NK-92 treated with Interleukin-12 subunit alpha and Interleukin-12 subunit beta, amount 100 ng/mL, for 24 hours (cell line): ENCODE data around the gene XYLT1.
A peak's percentile ranks its signal among the peaks of the same experiment; 100 is the strongest.

Experiments used
- DNase-seq: peaks from one replicate; lab custom pipeline; 2025; lab: John Stamatoyannopoulos, UW

The XYLT1 gene

DNA sequence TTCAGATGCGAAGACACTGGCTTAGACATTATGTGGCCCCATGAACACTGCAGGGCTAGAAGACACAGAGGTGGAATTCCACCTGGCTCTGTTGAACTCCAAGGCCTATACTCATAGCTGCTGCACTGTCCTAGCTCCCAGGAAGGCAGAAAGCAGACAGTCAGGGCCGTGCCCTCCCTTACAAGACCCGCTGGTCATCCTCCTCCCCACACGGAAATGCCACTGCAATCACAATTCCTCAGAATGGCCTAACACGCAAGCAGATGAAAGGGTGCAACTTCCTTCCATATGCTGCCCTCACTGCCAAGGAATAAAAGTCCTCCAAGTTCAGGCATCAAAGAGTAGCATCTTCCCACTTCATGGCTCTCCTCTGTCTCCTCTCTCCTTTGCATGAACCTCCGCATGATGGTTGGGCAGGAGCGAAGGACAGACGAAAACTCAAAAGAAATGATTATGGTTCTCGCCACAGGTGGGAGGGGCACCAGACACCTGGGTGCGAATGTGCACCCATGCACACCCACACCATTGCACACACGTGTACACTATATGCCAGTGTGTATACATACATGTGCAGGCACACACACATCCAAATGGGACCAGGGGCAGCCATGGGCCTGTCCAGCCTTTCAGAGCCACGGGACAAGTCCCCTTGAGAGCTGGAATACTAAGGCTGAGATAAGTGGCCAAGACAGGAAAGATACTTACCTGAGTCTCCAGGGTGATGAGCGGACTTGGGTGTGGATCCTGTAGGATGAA lies 113.3 kb downstream of the XYLT1 start:
- no peak for DNase-seq

DNA sequence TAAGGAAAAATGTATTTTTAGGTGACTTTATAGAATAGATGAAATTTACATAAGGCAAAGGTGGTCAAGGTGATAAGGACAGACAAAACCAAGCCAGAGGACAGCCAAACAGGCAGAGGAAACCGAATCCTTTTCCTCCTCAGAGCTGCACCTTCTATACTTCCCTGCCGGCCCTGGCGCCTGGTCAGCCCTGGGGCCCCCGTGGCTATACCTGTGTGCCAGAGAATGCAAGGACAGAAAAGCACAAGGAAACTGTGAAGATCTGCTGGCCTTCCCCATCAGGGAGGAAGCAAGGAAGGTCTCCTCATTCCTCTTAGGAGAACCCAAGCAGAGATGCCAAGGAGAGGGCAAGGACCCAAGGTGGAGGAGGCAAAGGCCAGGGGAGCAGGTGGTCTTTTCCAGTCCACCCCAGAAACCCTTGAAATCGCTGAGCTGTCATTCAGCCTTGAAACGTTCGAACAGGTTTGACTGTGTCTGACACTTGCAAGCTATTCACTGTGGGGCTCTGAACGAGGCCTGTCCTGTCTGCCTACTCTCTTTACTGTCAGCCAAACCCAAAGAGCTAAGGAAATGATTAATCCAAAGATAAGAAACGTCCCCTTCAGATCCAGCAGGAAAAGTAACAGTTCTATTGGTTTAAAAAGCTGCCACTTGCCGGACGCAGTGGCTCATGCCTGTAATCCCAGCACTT lies 114.4 kb downstream of the XYLT1 start:
- DNase-seq = no peak

DNA sequence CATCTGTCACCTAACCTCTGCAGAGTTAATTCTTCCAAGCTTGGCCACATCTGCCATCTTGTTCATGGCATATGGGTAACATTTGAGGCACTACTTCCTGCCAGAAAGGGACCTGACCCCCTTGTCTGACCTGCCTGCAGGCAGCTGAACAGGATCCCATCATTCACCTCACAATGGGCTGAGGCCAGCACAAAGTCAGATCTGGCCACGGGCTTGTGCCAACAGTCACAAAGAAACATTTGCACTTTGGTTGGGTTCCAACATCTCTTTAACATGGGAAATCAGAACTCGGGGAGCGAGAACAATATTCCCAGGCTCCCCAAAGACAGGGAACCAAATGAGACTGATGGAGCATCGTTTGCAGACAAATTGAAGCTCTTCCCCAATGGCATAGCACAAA lies 116.1 kb downstream of the XYLT1 start:
- no peak for DNase-seq

DNA sequence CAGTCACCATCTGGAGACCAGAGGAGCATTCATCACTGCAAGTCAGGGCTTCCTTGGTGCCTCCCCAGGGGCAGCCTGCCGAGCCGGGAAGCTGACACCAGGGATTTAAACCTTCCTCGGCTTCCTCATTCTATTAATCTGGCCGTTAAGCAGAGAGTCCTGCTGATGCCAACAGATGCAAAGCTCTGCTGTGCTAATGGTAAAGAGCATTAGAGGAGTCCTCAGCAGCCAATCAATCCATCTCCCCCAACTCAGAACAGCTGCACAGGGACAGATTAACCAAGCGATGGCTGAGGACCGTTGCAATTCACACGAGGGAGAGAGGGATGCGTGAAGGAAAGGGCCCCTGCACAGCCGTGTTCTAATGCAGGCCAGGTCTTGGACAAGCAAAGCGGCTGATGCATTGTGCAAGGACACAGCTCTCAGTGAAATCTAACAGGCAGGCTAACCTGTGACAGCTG lies 116.6 kb downstream of the XYLT1 start:
- DNase-seq = no peak

DNA sequence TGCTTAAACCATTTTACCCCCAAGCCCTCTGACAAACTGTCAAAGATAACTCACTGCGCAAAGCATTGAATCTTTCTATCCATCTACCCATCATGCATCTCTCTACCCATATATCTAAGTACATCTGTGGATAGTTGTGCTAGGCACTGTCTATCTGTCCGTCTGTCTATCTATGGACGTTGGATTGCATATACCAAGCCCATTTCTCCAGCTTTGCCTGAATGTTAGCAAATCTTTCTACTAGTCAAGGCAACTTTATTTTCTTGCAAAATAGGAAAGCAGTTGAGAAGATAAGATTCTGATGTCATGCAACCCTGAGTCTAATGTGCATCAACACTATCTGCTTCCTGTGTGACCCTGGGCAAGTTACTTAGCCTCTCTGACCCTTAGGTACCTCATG lies 117.2 kb downstream of the XYLT1 start:
- no peak for DNase-seq

DNA sequence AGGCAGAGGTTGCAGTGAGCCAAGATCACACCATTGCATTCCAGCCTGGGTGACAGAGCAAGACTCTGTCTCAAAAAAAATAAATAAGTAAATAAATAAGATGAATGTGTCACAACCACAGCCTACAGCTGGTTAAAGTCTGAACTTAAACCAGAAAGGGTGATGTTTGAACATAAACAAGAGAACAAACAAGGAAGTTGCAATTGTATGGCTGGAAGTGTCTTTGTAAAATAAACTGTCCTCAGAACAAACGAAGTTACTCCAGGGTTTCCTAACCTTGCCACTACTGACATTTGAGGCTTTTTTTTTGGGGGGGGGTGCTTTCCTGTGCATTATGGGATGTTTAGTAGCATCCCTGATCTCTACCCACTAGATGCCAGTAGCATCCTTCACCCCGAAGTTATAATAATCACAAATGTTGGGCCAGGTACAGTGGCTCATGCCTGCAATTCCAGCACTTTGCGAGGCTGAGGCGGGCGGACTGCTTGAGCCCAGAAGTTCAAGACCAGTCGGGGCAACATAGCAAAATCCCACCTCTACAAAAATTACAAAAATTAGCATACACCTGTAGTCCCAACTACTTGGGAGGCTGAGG lies 119.2 kb downstream of the XYLT1 start:
- DNase-seq = no peak

DNA sequence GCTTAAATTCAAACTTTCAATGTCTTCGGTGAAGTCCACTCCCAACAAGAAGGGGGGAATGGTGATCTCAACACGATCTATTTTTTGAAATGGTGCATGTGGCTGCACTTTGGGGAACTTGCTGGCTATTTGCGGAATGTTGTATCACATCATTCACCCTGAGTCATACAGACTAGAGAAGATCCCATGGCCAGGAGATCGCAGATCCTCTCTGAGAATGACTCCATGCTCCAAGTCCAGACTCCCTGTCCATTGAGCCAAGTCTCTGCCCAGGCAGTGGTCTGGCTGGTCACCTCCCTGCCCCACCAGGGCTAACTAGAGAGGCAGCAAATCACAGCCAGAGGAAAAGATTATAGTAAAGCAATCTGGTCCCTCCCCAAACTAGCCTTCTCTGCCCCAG lies 120.6 kb downstream of the XYLT1 start:
- no peak for DNase-seq

DNA sequence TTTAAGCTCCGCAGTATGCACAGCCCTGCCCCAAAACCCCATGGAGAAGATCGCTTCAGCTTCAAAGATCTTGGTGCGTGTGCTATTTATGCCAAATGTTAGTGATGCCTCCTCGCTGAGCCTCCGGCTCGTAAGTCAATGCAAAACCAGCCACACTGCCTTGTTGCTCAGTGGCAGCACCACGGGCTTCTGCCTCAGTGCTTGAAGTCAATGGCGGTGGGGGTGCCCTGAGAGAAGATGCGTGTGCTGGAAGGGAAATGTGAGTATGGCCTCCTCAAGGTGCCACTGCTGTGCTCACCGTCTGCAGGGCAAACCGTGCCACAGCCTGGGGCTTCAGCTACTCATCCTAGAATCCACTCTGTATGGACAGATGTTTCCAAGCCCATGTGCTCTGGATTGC lies 121.9 kb downstream of the XYLT1 start:
- no peak for DNase-seq

DNA sequence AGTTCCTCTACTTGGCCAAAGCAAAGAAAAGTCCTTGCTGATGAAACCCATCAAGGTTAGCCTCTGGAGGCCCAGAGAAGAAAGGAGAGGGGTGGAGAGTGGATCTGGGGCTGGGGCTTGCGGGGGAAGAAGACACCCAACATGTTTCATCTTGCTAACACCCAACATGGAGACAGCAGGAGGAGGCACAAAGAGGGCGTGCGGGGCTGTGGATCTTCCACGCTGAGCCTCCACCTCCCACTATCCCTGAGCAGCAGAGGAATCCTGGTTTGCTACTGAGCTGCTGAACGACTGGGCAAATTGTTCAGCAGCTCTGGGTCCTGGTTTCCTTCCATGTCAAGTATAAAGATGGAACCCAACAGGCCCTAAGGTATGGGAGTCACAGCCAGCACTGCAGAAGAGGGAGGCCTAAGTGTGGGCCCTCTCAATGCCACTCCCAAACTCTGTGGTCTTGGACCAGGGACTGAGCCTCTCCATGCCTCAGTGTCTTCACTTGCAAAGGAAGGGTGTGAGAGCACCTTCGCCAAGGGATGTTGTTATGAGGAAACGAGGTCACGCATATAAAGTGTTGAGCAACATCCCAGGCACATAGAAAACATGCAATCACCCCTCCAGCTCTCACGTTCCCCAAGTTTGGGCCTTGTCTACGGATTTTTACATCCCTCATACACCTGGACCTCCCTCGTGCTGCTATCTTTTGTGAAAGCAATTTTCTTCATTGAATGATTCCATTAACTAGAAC lies 122.5 kb downstream of the XYLT1 start:
- no peak for DNase-seq

DNA sequence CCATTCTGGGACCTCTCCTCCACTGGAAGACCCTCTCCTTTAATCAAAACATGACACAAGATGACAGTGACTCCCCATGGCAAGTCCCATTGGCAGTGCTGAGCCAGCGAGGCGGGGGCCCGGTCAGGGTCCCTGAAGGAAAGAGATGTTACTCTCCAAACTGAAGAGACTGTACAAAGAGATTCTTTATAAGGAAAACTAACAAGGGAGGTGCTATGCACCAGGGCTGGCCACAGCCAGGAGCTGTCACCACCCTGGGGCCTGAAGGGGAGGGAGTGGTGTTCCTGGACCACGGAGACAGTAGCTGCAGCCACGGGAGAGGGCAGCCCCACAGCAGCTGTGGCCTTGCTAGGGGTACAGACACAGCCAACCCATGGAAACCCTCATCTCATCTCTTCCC lies 123.1 kb downstream of the XYLT1 start:
- no peak for DNase-seq

DNA sequence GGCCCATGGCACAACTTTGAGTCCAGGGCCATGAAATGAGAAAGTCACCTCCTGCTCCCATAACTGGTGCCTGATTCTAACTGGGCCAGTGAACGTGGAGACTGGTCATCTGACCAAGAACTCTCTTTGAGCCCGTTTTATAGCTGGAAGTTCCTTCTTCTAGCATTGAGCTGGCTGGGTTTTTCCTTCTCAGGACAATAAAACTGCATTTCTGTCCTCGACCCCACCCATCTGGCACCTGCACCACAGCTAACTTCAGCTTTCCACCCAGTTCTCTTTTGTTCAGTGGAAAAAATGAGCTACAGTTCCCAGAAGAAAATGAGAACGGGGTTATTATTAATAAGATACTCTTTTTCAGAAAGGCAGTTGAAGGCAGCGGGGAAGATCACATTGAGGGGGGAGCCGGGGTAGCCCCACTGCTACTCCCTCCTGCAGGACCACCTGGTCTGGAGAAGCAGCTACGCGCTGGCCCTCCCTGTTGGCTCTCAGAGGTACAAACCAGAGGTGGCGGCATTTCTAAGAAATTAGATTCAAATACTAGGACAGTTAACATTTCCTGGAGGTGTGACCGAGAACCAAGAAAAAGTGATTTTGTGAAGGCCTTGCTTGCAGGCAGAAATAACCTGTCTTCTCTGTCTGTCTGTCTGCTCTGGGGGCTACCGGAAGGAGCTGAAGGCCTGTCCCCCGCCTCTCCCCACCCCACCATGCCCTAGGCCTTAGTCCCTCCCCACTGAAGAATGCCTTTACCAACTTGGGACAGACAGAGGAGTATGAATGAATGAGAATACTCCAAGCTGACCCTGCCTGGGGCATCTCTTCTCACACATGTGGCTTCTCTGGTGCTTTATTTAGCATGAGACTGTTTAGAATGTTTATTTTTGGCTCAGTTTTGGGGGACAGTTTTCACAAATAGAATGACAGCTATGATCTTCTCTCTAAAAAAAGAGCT lies 123.9 kb downstream of the XYLT1 start:
- DNase-seq = peak; percentile 65

DNA sequence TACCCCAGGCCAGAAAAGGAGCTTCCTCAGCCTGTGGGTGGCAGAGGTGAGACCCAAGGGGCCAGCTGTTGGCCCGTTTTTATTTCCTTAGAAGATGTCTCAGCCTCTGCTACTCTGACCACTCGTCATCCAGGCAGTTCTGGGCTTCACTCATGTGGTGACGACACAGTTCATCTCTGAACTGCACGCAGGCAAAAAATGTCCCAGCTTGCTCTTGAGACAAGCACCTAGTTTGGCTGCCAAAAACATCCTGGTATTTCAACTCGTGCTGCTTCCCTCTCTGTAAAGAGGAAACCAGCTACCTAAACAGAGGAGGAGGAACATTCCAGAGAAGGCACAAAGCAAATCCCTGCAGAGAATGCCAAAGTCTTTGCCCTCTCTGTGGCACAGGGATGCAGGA lies 125.7 kb downstream of the XYLT1 start:
- peak; percentile 54 for DNase-seq

DNA sequence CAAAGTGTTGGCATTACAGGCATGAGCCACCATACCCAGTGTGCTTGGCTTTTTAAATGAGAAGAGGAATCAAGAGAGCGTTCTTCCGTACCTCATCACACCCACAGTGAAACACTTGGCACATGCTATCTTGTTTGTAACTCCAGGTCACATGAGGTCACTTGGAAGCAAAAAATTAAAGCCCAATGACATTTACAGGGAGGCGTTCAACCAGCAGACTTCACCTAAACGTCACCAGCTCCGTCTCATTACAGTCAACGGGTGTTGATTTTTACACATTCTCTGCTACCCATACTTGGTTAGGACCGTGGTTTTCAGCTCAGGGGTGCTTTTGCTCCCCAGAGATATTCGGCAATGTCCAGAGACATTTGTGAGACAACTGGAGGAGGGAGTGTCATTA lies 127.0 kb downstream of the XYLT1 start:
- DNase-seq = peak; percentile 35

DNA sequence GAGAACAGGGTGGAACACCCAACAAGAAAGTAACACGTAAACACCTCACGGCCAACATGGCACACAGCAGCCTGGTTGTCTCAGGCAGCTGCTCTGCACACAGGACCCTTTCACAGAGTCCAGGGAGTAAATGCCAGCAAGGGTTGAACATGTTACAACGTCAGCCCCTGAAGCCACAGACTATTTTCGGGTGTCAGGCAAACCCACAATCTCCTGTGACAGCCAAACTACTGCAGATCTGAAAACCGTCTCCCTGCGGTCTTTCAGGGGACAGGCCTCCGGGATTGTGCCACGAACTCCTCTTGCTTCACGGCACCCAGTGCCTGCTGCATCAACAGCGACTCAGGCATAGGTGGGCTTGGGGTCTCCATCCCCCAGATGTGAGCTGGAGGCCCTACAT lies 127.7 kb downstream of the XYLT1 start:
- DNase-seq = peak; percentile 43

DNA sequence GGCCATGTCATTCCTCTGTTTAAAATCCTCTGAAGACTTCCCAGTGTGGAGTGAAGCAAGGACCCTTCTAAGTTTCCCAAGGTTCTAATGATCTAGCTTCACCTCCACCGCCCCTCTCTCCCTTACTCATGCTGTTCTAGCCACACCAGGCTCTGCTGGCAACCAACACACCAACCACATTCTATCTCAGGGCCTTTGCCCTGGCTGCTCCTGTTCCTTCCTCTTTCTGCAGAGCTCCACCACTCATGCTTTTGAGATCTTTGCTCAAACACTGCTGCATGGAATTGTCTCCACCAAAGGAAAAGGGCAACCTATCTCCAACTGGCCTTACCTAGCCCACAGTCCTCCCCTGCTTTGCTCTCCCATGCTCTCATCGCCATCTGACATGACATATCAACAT lies 128.7 kb downstream of the XYLT1 start:
- DNase-seq = peak; percentile 25

DNA sequence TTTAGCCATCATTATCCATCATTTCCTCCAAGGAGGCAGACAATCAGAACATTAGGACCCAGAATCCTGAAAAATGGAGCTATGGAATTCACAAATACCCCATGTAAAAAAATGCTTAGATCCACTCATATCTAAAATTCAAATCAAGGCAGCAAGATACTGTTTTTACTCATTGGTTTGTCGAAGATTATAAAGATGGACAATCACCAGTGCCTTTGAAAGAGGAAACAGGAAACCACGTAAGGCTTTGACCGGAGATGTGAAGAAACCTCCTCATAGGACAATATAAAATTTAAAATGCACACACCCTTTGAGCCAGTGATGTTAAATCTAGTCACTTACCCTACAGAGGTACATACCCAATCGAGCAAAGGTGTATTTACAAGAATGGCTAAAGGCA lies 130.0 kb downstream of the XYLT1 start:
- DNase-seq = no peak

DNA sequence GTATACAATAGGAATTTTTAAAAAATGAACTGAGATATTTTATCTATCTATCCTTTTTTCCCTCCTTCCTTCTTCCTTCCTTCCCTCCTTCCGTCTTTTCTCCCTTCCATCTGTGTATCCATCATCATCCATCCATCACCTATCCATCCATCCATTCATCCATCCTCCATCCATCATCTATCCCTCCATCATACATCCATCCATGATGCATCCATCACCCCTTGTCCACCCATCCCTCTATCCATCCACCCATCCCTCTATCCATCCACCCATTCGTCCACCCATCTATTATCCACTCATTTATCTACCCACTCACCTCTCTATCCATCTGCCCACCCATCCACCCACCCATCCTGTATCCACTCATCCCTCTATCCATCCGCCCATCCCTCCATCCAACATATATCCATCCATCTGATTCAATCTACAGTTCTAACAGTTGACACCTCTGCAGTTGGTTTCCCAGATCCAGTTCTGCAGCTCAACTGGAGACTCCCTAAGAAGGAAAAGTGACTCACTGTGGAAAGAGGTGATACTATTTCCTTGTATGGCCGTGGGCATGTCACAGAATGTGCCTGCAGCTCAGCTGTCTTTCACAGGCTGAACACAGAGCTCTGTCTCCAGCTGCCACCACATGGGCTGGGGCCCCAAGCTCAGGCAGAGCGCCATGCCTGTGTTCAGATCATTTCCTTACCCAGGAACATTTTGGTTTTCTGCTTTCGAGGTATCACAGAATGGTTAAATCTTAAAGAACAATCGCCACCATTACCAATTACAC lies 130.8 kb downstream of the XYLT1 start:
- DNase-seq = no peak

DNA sequence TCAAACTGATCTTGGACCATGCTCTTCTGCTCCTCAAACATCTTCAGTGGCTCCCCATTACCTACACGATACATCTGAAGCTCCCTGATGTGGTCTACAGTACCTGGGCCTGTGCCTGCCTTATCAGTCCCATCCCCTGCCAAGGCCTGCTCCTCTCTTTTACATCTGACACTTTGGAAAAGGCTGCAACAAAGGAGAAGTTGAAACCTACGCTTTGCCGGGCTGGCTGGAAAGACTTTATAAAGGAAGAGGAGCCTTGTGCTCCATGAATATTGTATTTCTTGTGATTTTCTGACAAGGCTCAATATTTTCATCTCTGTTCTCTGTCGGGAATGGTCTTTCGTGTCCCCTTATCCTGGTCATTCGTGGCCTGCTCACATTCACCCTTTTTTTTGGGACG lies 132.5 kb downstream of the XYLT1 start:
- no peak for DNase-seq

DNA sequence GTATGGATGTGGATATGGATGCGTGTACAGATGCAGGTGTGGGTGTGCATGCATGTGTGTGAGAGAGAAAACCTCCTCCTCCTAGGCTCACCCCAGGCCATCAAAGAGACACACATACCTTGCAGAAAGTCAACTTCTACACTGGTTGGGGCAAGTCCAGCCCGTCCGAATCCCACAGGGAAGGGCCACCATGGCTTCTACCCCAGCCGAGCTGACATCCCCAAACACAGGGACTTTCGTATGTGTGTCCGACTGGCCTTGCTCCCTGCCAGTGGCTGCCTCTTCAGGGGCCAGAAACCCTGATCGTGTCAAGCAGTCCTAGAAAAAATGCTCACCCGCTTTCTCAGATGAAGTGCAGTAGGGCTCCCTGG lies 134.2 kb downstream of the XYLT1 start:
- no peak for DNase-seq

DNA sequence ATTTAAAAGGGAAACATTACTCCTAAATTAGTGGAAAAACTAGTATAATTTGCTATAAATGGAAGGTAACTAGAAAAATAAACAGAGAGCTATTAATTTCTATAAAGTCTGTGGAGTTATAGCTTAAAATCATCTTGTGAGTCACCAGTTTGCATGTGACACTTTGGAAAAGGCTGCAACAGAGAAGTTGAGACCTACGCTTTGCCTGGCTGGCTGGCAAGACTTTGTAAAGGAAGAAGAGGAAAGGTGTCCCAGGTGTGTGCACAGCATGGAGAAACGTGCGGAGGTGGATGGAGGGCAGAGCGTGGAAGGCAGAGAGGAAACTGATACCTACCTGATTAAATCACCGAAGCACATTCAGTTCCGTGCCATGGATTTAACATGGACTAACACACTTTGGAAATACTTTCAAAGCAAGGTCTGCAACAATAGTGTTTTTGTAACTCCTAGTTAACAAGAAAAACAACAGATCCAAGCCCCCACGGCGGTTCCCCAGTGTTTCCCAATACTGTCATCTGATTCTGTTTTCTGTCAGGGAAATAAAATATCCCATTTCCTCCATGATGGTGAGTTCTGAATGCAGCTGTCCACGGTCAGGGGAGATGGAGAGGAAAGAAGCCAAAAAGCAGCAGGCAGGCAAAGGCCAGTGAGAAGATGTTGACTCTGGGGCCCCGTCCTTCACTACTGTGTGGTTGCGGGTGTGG lies 134.8 kb downstream of the XYLT1 start:
- DNase-seq = no peak
